GM12873 (cell line): Measurements from ENCODE around the gene TUBB4A.

Experiments used
- CTCF ChIP-seq: IDR thresholded peaks from 2 replicates; pipeline ENCODE4 v1.5.1; 2012; ENCODE audit warnings: low read depth, mild to moderate bottlenecking, moderate library complexity, low read length, control low read depth; ENCODE audit not compliant: insufficient read depth; ENCODE audit errors: missing control alignments

Gene TUBB4A

GRCh38 chr19:6518145-6518911 is 16.2 kb upstream of the TUBB4A start:
- no peak for TF ChIP-seq CTCF

- peak; percentile 91 for TF ChIP-seq CTCF
Observed at GRCh38 chr19:6516659-6517291, 14.7 kb upstream of the TUBB4A start.

- TF ChIP-seq CTCF: no peak
Observed at GRCh38 chr19:6516018-6516658, 14.0 kb upstream of the TUBB4A start.

- TF ChIP-seq CTCF: no peak
Observed at GRCh38 chr19:6514926-6515544, 12.9 kb upstream of the TUBB4A start.

GRCh38 chr19:6514089-6514488 is 12.0 kb upstream of the TUBB4A start:
- no peak for TF ChIP-seq CTCF

- no peak for TF ChIP-seq CTCF
Observed at GRCh38 chr19:6510618-6511017, 8.5 kb upstream of the TUBB4A start.
